ENCODE data around the gene TBC1D4.
"Not testable (repeated sequence)": the region's sequence is repeated elsewhere in the genome, so short reads cannot be mapped to it uniquely, and the experiment has no call there.

The TBC1D4 gene

GRCh38 chr13:75360170-75360569, 121.8 kb downstream of the TBC1D4 start:
- no peaks in the 10 kb centered on the region for H3K27me3 ChIP-seq (ENCODE audit: insufficient read depth, low read length)
- H3K4me1 ChIP-seq (ENCODE audit: insufficient read depth, low read length) = no peaks in the 10 kb centered on the region
- no peak overlapping the region for H3K4me3 ChIP-seq (ENCODE audit: low read length)
- H2AFZ ChIP-seq (ENCODE audit: low read depth, low read length) = no peak overlapping the region
- H3K9me3 ChIP-seq (ENCODE audit: low read length) = no peaks in the 10 kb centered on the region
- H3K36me3 ChIP-seq (ENCODE audit: insufficient read depth, low read length) = no peaks in the 10 kb centered on the region

- H3K9me3 ChIP-seq (ENCODE audit: low read length) = no peaks in the 10 kb centered on the region
- no peak overlapping the region for H2AFZ ChIP-seq (ENCODE audit: low read depth, low read length)
- H3K4me1 ChIP-seq (ENCODE audit: insufficient read depth, low read length) = no peaks in the 10 kb centered on the region
Measured at GRCh38 chr13:75359266-75359665, 122.7 kb downstream of the TBC1D4 start.

GRCh38 chr13:75357576-75358289, 124.2 kb downstream of the TBC1D4 start:
- Histone ChIP-seq H3K36me3 (ENCODE audit: insufficient read depth, low read length) (no peaks in the 10 kb centered on the region), H3K4me3 (ENCODE audit: low read length) (no peak overlapping the region), H3K4me1 (ENCODE audit: insufficient read depth, low read length) (no peaks in the 10 kb centered on the region), H3K9me3 (ENCODE audit: low read length) (no peaks in the 10 kb centered on the region), H3K27me3 (ENCODE audit: insufficient read depth, low read length) (no peaks in the 10 kb centered on the region), H2AFZ (ENCODE audit: low read depth, low read length) (no peak overlapping the region)

More at GRCh38 chr13:75359266-75359665, 122.7 kb downstream of the TBC1D4 start:
- H3K27me3 ChIP-seq (ENCODE audit: insufficient read depth, low read length) = no peaks in the 10 kb centered on the region
- H3K4me3 ChIP-seq (ENCODE audit: low read length) = no peak overlapping the region
- H3K36me3 ChIP-seq (ENCODE audit: insufficient read depth, low read length) = no peaks in the 10 kb centered on the region

GRCh38 chr13:75356421-75356820, 125.5 kb downstream of the TBC1D4 start:
- Histone ChIP-seq H3K4me3 (ENCODE audit: low read length) (no peak overlapping the region), H3K27me3 (ENCODE audit: insufficient read depth, low read length) (no peaks in the 10 kb centered on the region), H2AFZ (ENCODE audit: low read depth, low read length) (no peak overlapping the region), H3K9me3 (ENCODE audit: low read length) (no peaks in the 10 kb centered on the region), H3K4me1 (ENCODE audit: insufficient read depth, low read length) (no peaks in the 10 kb centered on the region), H3K36me3 (ENCODE audit: insufficient read depth, low read length) (no peaks in the 10 kb centered on the region)

GRCh38 chr13:75355609-75356008, 126.4 kb downstream of the TBC1D4 start:
- no peak overlapping the region for H3K4me3 ChIP-seq (ENCODE audit: low read length)
- H3K9me3 ChIP-seq (ENCODE audit: low read length) = no peaks in the 10 kb centered on the region
- H3K27me3 ChIP-seq (ENCODE audit: insufficient read depth, low read length) = no peaks in the 10 kb centered on the region
- H3K36me3 ChIP-seq (ENCODE audit: insufficient read depth, low read length) = no peaks in the 10 kb centered on the region
- H3K4me1 ChIP-seq (ENCODE audit: insufficient read depth, low read length) = no peaks in the 10 kb centered on the region
- no peak overlapping the region for H2AFZ ChIP-seq (ENCODE audit: low read depth, low read length)

GRCh38 chr13:75353781-75354193, 128.2 kb downstream of the TBC1D4 start:
- H3K27me3 ChIP-seq (ENCODE audit: insufficient read depth, low read length) = no peaks in the 10 kb centered on the region
- no peak overlapping the region for H3K4me3 ChIP-seq (ENCODE audit: low read length)
- peaks cover 5% of the 10 kb centered on the region for H3K4me1 ChIP-seq (ENCODE audit: insufficient read depth, low read length)

GRCh38 chr13:75352641-75353327, 129.2 kb downstream of the TBC1D4 start:
- Histone ChIP-seq H3K4me3 (ENCODE audit: low read length) (no peak overlapping the region), H3K4me1 (ENCODE audit: insufficient read depth, low read length) (peaks cover 8% of the 10 kb centered on the region), H3K36me3 (ENCODE audit: insufficient read depth, low read length) (no peaks in the 10 kb centered on the region), H3K27me3 (ENCODE audit: insufficient read depth, low read length) (no peaks in the 10 kb centered on the region), H3K9me3 (ENCODE audit: low read length) (no peaks in the 10 kb centered on the region), H2AFZ (ENCODE audit: low read depth, low read length) (no peak overlapping the region)

More at GRCh38 chr13:75353781-75354193, 128.2 kb downstream of the TBC1D4 start:
- Histone ChIP-seq H3K9me3 (ENCODE audit: low read length) (no peaks in the 10 kb centered on the region), H3K36me3 (ENCODE audit: insufficient read depth, low read length) (no peaks in the 10 kb centered on the region), H2AFZ (ENCODE audit: low read depth, low read length) (no peak overlapping the region)

GRCh38 chr13:75351538-75351937, 130.4 kb downstream of the TBC1D4 start:
- not testable (repeated sequence) for H3K4me3 ChIP-seq (ENCODE audit: low read length); H3K27me3 ChIP-seq (ENCODE audit: insufficient read depth, low read length); H2AFZ ChIP-seq (ENCODE audit: low read depth, low read length); H3K4me1 ChIP-seq (ENCODE audit: insufficient read depth, low read length); H3K36me3 ChIP-seq (ENCODE audit: insufficient read depth, low read length); H3K9me3 ChIP-seq (ENCODE audit: low read length)

- H3K4me1 ChIP-seq (ENCODE audit: insufficient read depth, low read length) = peaks cover 8% of the 10 kb centered on the region
- H3K9me3 ChIP-seq (ENCODE audit: low read length) = no peaks in the 10 kb centered on the region
- no peak overlapping the region for H3K4me3 ChIP-seq (ENCODE audit: low read length)
- H3K36me3 ChIP-seq (ENCODE audit: insufficient read depth, low read length) = no peaks in the 10 kb centered on the region
- H2AFZ ChIP-seq (ENCODE audit: low read depth, low read length) = no peak overlapping the region
- H3K27me3 ChIP-seq (ENCODE audit: insufficient read depth, low read length) = no peaks in the 10 kb centered on the region
Measured at GRCh38 chr13:75347925-75348324, 134.0 kb downstream of the TBC1D4 start.

- H3K4me1 ChIP-seq (ENCODE audit: insufficient read depth, low read length) = peaks cover 8% of the 10 kb centered on the region
- no peak overlapping the region for H3K4me3 ChIP-seq (ENCODE audit: low read length)
- no peaks in the 10 kb centered on the region for H3K27me3 ChIP-seq (ENCODE audit: insufficient read depth, low read length)
- no peak overlapping the region for H2AFZ ChIP-seq (ENCODE audit: low read depth, low read length)
- H3K36me3 ChIP-seq (ENCODE audit: insufficient read depth, low read length) = no peaks in the 10 kb centered on the region
- no peaks in the 10 kb centered on the region for H3K9me3 ChIP-seq (ENCODE audit: low read length)
Measured at GRCh38 chr13:75347457-75347856, 134.5 kb downstream of the TBC1D4 start.

GRCh38 chr13:75345193-75345592, 136.8 kb downstream of the TBC1D4 start:
- Histone ChIP-seq H2AFZ (ENCODE audit: low read depth, low read length) (no peak overlapping the region), H3K4me1 (ENCODE audit: insufficient read depth, low read length) (peaks cover 8% of the 10 kb centered on the region), H3K9me3 (ENCODE audit: low read length) (no peaks in the 10 kb centered on the region), H3K27me3 (ENCODE audit: insufficient read depth, low read length) (no peaks in the 10 kb centered on the region), H3K36me3 (ENCODE audit: insufficient read depth, low read length) (no peaks in the 10 kb centered on the region), H3K4me3 (ENCODE audit: low read length) (no peak overlapping the region)

GRCh38 chr13:75341028-75341427, 140.9 kb downstream of the TBC1D4 start:
- no peaks in the 10 kb centered on the region for H3K9me3 ChIP-seq (ENCODE audit: low read length)
- H2AFZ ChIP-seq (ENCODE audit: low read depth, low read length) = no peak overlapping the region
- H3K27me3 ChIP-seq (ENCODE audit: insufficient read depth, low read length) = no peaks in the 10 kb centered on the region
- H3K36me3 ChIP-seq (ENCODE audit: insufficient read depth, low read length) = no peaks in the 10 kb centered on the region
- H3K4me3 ChIP-seq (ENCODE audit: low read length) = no peak overlapping the region
- no peaks in the 10 kb centered on the region for H3K4me1 ChIP-seq (ENCODE audit: insufficient read depth, low read length)

- Histone ChIP-seq H3K36me3 (ENCODE audit: insufficient read depth, low read length) (no peaks in the 10 kb centered on the region), H3K9me3 (ENCODE audit: low read length) (no peaks in the 10 kb centered on the region), H3K4me1 (ENCODE audit: insufficient read depth, low read length) (no peaks in the 10 kb centered on the region)
Measured at GRCh38 chr13:75339635-75340374, 142.2 kb downstream of the TBC1D4 start.

More at GRCh38 chr13:75339635-75340374, 142.2 kb downstream of the TBC1D4 start:
- Histone ChIP-seq H3K4me3 (ENCODE audit: low read length) (no peak overlapping the region), H3K27me3 (ENCODE audit: insufficient read depth, low read length) (no peaks in the 10 kb centered on the region), H2AFZ (ENCODE audit: low read depth, low read length) (no peak overlapping the region)
